Right cardiac atrium (tissue), 5 donors: ENCODE results near the gene CHRM2. TPM values are rescaled to one million over a fixed set of nuclear protein-coding genes. Genes with fewer than 3 reads are reported as not detected.
A peak's percentile ranks its signal among the peaks of the same experiment; 100 is the strongest.

Experiments
- ATAC-seq, 2 donors: fragments of 200-7000 bp; cut with Tn5 transposase; one replicate each; pipeline versions ENCODE4 v1.8.0 to v1.9.1; 2020; ENCODE audit warnings: moderate library complexity in 2 of 2, mild to moderate bottlenecking in 1 of 2
- DNase-seq, 3 donors: peaks; one replicate each; pipeline ENCODE4 v3.0.0-alpha.2; 2020
- H3K27ac ChIP-seq: one replicate; pipeline ENCODE4 v1.5.1; 2013; ENCODE audit warnings: mild to moderate bottlenecking, low read length, control low read depth, moderate library complexity
- H3K27me3 ChIP-seq: one replicate; pipeline ENCODE4 v1.6.1; 2013; ENCODE audit not compliant: control insufficient read depth, insufficient read depth
- H3K4me1 ChIP-seq: one replicate; pipeline ENCODE4 v1.6.1; 2013; ENCODE audit warnings: low read length; ENCODE audit not compliant: control insufficient read depth, insufficient read depth
- H3K4me3 ChIP-seq: one replicate; pipeline ENCODE4 v1.5.1; 2013; ENCODE audit warnings: low read length, control low read depth
- H3K9me3 ChIP-seq: one replicate; pipeline ENCODE4 v1.6.1; 2013; ENCODE audit warnings: low read length; ENCODE audit not compliant: control insufficient read depth
- WGBS: extraction: QIAGEN DNeasy Blood & Tissue Kit; methylation state at CpG from one replicate; pipeline ENCODE4 v1.1.7; 2013; 5-methylcytosine and 5-hydroxymethylcytosine counted together
- intact Hi-C, 4 donors: fragments of 100-400 bp; cut with DNase I; formaldehyde crosslinking; loops; one replicate each; pipeline versions ENCODE4 v1.11.0 to v1.14.0; 2022 to 2023
- polyA plus RNA-seq: library from polyadenylated mRNA; stranded (reverse); fragments of 200-250 nt; gene quantifications from one replicate; pipeline ENCODE4 v1.2.3, GENCODE V29; 2013
- total RNA-seq, 4 donors: library from RNA; stranded (reverse); fragmentation: NEBNext Ultra II Directional; extraction: Animal tissue kit (Norgen Biotek cat#: 25700); gene quantifications; one replicate each; pipeline ENCODE4 v1.2.1, GENCODE V29; 2021
- donor health status: healthy with polysubstance abuse.
- donor health status: DM: no; HTN: yes; CAD: no.
- donor health status: DM: no; HTN: no; CAD: no.
- donor health status: DM: no; HTN: yes; CAD: no; lungs with severe emphysema.
- donor health status: DM: yes; HTN: yes; CAD: no.

CHRM2 gene
- total and polyA plus RNA-seq, 5 donors, result 38.1 to 140 (median 91.8) TPM

DNA sequence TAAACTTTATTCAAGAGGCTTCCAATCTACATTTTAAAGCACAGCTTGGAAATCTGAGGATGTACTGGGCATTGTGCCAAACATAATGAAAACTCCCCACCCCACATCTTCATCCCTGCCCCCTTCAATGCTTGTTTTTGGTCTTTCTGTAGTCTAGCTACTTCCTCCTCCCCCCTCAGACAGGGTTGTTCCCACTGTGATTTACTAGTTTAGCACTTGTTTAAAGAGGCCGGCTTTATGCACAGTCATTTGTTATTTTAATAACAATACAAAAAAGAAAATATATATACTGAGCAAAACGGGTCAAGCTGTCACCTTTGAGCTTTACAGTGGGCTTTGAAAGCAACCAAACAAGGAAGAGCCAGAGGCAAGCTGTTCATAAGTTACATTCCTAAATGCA, 132.6 kb downstream of the CHRM2 start:
- no peak overlapping the region for H3K4me3 ChIP-seq
- no peaks in the 10 kb centered on the region for H3K27me3 ChIP-seq
- 26% methylated on average over 2 of the region's 2 CpGs for WGBS
- no peak for ATAC-seq
- intact Hi-C loops, result no loop called here
- no peaks in the 10 kb centered on the region for H3K9me3 ChIP-seq
- H3K27ac ChIP-seq, result peak overlapping the region; percentile 58
- H3K4me1 ChIP-seq, result no peaks in the 10 kb centered on the region
- no peak for DNase-seq

DNA sequence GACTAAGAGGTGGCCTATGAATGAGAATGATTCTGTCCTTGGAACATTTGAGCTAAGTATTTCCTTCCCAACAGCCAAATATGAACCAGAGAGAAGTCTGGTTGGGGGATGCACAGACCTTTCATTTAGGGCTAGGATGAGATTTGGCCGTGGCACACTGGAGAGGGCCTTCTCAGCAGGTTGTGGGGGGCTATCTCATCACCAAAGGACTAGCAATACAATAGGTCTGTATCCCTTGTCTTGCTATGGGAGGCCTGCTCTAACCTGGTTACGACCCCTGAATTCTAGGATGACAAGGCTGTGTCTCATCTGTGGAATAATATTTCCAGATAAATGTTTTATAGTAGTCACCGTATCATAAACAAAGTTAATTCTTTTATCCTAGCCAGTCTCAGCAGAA, 133.0 kb downstream of the CHRM2 start:
- Histone ChIP-seq H3K27me3 (no peaks in the 10 kb centered on the region), H3K27ac (peak overlapping the region; percentile 58), H3K9me3 (no peaks in the 10 kb centered on the region), H3K4me3 (no peak overlapping the region), H3K4me1 (no peaks in the 10 kb centered on the region)
- no peak for DNase-seq
- ATAC-seq, result no peak
- intact Hi-C loops, result no loop called here
- 85% methylated on average over 3 of the region's 3 CpGs for WGBS

DNA sequence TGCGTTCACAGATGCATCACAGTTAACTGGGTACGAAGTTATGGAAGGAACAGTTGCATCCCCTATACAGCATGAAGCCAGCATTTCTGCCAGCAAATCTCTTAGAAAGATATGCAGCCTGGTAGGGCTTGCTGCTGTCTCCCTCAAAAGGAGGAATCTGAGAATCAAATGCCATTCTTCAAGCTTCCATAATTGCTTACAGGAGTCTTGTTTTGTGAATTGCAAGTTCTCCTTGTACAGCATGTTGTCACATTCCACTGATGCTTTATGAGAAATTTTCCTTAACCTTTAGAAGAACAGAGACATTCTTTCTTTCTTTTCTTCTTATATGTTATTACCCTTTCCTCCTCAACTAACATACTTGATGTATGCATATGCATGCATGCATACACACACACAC, 134.6 kb downstream of the CHRM2 start:
- no peaks in the 10 kb centered on the region for H3K4me1 ChIP-seq
- no peaks in the 10 kb centered on the region for H3K27me3 ChIP-seq
- no peaks in the 10 kb centered on the region for H3K9me3 ChIP-seq
- DNase-seq, result no peak
- ATAC-seq, result no peak
- no peak overlapping the region for H3K27ac ChIP-seq
- intact Hi-C loops, result no loop called here
- H3K4me3 ChIP-seq, result no peak overlapping the region
- 76% methylated on average over 2 of the region's 2 CpGs for WGBS

DNA sequence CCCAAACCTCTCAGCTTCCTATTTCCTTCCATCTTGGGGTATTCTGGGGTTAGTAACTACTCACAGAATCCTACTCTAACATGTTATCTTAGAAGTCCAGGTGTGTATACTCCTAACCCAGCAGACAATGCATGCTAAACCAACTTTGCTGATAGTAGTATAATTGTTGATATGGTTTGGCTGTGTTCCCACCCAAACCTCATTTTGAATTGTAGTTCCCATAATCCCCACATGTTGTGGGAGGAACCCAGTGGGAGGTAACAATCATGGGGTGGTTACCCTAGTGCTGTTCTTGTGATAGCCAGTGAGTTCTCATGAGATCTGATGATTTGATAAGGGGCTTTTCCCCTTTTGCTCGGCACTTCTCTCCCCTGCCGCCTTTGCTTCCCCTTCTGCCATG, 135.1 kb downstream of the CHRM2 start:
- DNase-seq (no peak), ATAC-seq (no peak)
- H3K4me3 ChIP-seq, result no peak overlapping the region
- no peaks in the 10 kb centered on the region for H3K27me3 ChIP-seq
- intact Hi-C loops, result no loop called here
- H3K4me1 ChIP-seq, result no peaks in the 10 kb centered on the region
- H3K9me3 ChIP-seq, result no peaks in the 10 kb centered on the region
- H3K27ac ChIP-seq, result no peak overlapping the region
- WGBS, result 86% methylated on average over 2 of the region's 2 CpGs

DNA sequence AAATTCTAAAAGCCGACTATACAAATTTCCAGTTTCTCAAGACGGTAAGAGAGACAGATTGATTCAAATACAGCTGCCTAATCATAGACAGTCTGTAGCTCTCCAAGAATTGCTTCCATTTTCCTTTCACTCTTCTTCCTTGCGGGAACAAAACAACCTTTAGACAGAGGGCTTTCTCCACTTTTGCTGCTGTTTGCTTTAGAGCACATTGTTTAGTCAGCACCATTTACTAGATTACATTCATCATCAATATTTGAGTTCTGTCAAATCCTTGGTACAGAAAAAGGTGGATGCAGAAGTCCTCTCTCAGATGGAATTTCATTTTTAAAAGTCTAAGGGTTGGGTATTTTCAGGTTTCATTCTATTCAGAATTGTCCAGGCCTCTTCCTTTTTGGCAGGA, 137.4 kb downstream of the CHRM2 start:
- no peak overlapping the region for H3K27ac ChIP-seq
- no peaks in the 10 kb centered on the region for H3K9me3 ChIP-seq
- DNase-seq, result no peak
- intact Hi-C loops, result no loop called here
- no peak for ATAC-seq
- WGBS, result 83% methylated on average over 3 of the region's 3 CpGs
- no peak overlapping the region for H3K4me3 ChIP-seq
- H3K27me3 ChIP-seq, result no peaks in the 10 kb centered on the region
- H3K4me1 ChIP-seq, result no peaks in the 10 kb centered on the region

DNA sequence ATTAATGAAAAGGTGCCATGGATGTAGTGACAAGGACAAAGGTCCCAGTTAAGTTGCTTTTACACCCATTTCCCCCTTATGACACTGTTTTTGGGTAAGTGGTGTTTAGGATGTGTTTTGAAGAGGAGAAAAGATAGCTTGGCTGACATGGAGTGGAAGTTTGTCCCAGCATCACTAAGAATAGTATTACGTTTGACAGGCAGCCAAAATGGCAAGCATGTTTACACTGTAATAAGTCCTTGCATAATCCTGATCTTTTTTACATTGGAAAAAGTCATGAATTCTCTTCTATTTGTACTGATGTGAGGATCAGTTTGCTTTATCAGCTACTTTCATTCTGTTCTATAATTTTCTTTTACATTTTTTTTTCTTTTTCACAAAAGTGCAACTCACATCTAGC, 137.8 kb downstream of the CHRM2 start:
- Histone ChIP-seq H3K4me3 (no peak overlapping the region), H3K9me3 (no peaks in the 10 kb centered on the region), H3K27me3 (no peaks in the 10 kb centered on the region), H3K27ac (no peak overlapping the region), H3K4me1 (no peaks in the 10 kb centered on the region)
- no peak for DNase-seq
- intact Hi-C loops, result no loop called here
- ATAC-seq, result peak in 1 of 2 donors; percentile 79
- 19% methylated on average over 1 of the region's 1 CpG for WGBS

DNA sequence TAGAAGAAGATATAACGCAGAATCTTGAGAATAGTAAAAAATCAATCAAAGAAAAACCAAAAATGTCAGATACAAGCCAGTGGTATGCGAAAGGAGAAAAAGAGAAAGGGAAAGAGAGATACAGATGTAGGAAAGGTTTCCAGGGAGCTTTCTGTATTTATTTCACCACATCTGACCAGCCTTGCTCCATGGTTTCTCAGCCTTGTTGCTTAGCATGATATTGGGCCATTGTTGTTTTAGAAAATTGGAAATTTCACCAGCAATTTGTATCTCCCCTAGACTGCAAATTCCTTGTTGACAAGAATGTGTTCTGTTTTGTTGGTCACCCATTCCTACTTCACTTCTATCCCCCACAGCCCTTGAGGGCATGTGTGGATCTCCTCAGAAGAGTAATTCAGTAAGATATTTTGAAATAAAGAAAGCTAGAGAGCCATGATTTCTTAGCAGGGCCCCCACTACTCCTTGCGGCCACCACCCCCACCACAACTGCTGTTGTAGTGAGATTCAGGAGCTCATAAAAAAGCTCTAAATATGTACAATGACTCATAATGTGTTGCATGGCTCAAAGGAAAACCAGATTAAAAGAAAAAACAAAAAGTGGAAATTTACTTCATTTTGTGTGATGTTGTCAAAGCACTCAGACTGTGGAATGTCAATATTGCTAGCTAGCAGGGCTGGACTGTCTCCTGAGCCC, 138.7 kb downstream of the CHRM2 start:
- intact Hi-C loops, result no loop called here
- H3K27me3 ChIP-seq, result no peaks in the 10 kb centered on the region
- WGBS, result 63% methylated on average over 3 of the region's 3 CpGs
- no peak for DNase-seq
- no peaks in the 10 kb centered on the region for H3K4me1 ChIP-seq
- no peak overlapping the region for H3K27ac ChIP-seq
- H3K9me3 ChIP-seq, result no peaks in the 10 kb centered on the region
- H3K4me3 ChIP-seq, result no peak overlapping the region
- no peak for ATAC-seq

DNA sequence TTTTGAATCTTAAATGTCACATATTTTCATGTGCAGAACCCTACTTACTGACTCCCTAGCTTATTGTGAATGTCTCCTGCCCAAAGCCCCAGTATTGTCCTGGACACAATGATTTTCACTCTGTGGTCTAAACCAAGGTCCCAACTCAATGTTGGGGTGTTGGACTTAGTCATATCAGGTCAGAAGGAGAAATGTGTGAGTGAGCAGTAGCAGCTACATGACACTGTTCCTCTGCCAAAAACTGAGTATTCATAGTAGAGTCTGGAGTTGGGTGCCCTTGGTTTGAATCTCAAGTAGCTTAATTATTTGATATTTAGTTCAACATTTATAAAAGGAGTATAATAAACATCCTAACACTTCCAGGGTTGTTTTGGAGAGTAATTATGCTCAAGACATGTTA, 141.0 kb downstream of the CHRM2 start:
- no peaks in the 10 kb centered on the region for H3K27me3 ChIP-seq
- no peak for ATAC-seq
- H3K4me3 ChIP-seq, result no peak overlapping the region
- no peaks in the 10 kb centered on the region for H3K9me3 ChIP-seq
- H3K27ac ChIP-seq, result peak overlapping the region; percentile 23
- no peak for DNase-seq
- intact Hi-C loops, result no loop called here
- no peaks in the 10 kb centered on the region for H3K4me1 ChIP-seq

DNA sequence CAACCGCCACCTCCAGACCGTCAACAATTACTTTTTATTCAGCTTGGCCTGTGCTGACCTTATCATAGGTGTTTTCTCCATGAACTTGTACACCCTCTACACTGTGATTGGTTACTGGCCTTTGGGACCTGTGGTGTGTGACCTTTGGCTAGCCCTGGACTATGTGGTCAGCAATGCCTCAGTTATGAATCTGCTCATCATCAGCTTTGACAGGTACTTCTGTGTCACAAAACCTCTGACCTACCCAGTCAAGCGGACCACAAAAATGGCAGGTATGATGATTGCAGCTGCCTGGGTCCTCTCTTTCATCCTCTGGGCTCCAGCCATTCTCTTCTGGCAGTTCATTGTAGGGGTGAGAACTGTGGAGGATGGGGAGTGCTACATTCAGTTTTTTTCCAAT, 146.6 kb downstream of the CHRM2 start:
- H3K27me3 ChIP-seq, result no peaks in the 10 kb centered on the region

DNA sequence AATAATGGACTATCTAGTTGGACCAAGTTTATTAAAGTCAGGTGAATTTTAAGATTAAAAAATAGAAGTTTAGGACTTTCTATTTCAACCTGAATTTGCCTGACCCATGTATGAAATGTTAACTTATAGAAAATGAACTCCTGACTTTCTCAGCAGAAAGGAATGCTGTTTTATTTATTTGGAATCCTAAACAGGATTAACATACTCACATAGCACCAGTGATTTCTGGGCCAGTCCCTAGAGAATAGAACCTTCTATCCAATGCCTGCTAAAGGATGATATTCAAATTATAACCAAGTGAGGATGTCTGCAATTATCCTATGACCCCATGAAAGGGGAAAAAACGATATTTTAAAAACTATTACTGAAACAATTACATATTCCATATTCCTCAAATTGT, 148.8 kb downstream of the CHRM2 start:
- DNase-seq (no peak), ATAC-seq (no peak)
- no peak overlapping the region for H3K4me3 ChIP-seq
- H3K27me3 ChIP-seq, result no peaks in the 10 kb centered on the region
- WGBS, result 65% methylated on average over 1 of the region's 1 CpG
- intact Hi-C loops, result no loop called here
- no peaks in the 10 kb centered on the region for H3K9me3 ChIP-seq
- H3K4me1 ChIP-seq, result no peaks in the 10 kb centered on the region
- H3K27ac ChIP-seq, result no peak overlapping the region

More for the DNA sequence above, 146.6 kb downstream of the CHRM2 start:
- Histone ChIP-seq H3K4me1 (no peaks in the 10 kb centered on the region), H3K27ac (no peak overlapping the region), H3K9me3 (no peaks in the 10 kb centered on the region), H3K4me3 (no peak overlapping the region)
- intact Hi-C loops, result no loop called here
- DNase-seq (no peak), ATAC-seq (peak in 1 of 2 donors; percentile 43)
- WGBS, result 94% methylated on average over 3 of the region's 3 CpGs

DNA sequence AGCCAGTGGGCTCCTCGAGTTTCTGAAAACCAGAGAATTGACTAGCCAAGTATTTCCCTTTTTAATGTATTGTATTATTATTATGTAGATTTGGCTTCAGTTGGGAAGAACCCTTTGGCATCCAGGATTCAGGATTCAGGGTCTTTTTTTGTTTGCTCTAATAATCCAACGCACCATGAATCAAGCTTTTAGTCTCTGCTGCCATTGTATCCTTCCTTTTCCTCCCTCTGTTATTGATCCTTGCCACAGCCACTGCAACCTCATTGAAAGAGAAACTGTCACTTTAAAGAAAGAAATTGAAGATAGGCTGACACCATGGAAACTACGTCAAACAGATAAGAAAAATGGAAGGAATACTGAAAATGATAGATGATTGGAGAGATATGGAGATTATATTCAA, 150.0 kb downstream of the CHRM2 start:
- H3K9me3 ChIP-seq, result no peaks in the 10 kb centered on the region
- intact Hi-C loops, result no loop called here
- no peaks in the 10 kb centered on the region for H3K4me1 ChIP-seq
- H3K27me3 ChIP-seq, result no peaks in the 10 kb centered on the region
- no peak overlapping the region for H3K27ac ChIP-seq
- no peak overlapping the region for H3K4me3 ChIP-seq
- DNase-seq, result no peak
- WGBS, result 66% methylated on average over 3 of the region's 3 CpGs
- no peak for ATAC-seq

DNA sequence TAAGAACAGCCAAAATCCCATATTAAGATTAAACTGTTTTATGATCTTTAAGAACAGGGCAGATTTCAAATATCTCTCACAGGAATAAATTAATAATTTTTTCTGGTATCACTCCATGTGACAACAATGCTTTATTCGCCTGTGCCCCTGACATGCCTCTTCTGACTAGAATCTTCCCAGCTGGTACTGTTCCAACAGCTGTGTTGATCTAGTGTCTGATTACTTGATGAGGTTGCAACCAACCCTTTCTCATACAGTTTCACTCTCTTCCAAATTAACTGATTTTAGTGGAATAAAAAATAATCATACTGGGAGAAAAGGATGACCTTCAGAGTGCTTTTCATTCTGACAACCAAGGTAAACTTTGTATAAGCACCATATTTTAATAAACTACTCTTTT, 151.9 kb downstream of the CHRM2 start:
- no peak overlapping the region for H3K4me3 ChIP-seq
- intact Hi-C loops, result no loop called here
- no peak overlapping the region for H3K27ac ChIP-seq
- H3K4me1 ChIP-seq, result no peaks in the 10 kb centered on the region
- no peaks in the 10 kb centered on the region for H3K9me3 ChIP-seq
- ATAC-seq, result no peak
- DNase-seq, result no peak
- no peaks in the 10 kb centered on the region for H3K27me3 ChIP-seq
- 77% methylated on average over 1 of the region's 1 CpG for whole genome bisulfite sequencing
